ENCODE data around the gene B4GALT3.
"Not testable (repeated sequence)": the region's sequence is repeated elsewhere in the genome, so short reads cannot be mapped to it uniquely, and the experiment has no call there.

Gene B4GALT3

GRCh38 chr1:161177112-161177935 lies at the start of gene B4GALT3:
Gene B4GALT3 (minus strand): TSS chr1:161177507. CDS start chr1:161176060, 1,447 bp downstream.
- peak; percentile 91 for DNase-seq (ENCODE audit: low spot score)
- H3K27me3 Mint-ChIP-seq (ENCODE audit: low read depth): no peaks in the 10 kb centered on the region
- H3K4me1 Mint-ChIP-seq (ENCODE audit: low read depth): peaks cover 45% of the 10 kb centered on the region
- H3K9me3 Mint-ChIP-seq: no peaks in the 10 kb centered on the region
- H3K27ac Mint-ChIP-seq: peak within 1 kb of the TSS; percentile 100
- H3K36me3 Mint-ChIP-seq (ENCODE audit: low read depth): peaks cover 43% of the 10 kb centered on the region
- peak within 1 kb of the TSS; percentile 100 for H3K4me3 Mint-ChIP-seq

- DNase-seq (ENCODE audit: low spot score): no peak
- Mint-ChIP-seq H3K36me3 (ENCODE audit: low read depth) (peaks cover 26% of the 10 kb centered on the region), H3K9me3 (no peaks in the 10 kb centered on the region), H3K27me3 (ENCODE audit: low read depth) (no peaks in the 10 kb centered on the region), H3K4me3 (peak overlapping the region; percentile 99), H3K27ac (peak overlapping the region; percentile 99), H3K4me1 (ENCODE audit: low read depth) (peaks cover 23% of the 10 kb centered on the region)
Observed at GRCh38 chr1:161226759-161227158, 49.5 kb upstream of the B4GALT3 start.

- Mint-ChIP-seq H3K27ac (peak overlapping the region; percentile 99), H3K4me3 (peak overlapping the region; percentile 99), H3K27me3 (ENCODE audit: low read depth) (no peaks in the 10 kb centered on the region), H3K9me3 (no peaks in the 10 kb centered on the region), H3K4me1 (ENCODE audit: low read depth) (peaks cover 23% of the 10 kb centered on the region), H3K36me3 (ENCODE audit: low read depth) (peaks cover 26% of the 10 kb centered on the region)
- no peak for DNase-seq (ENCODE audit: low spot score)
Observed at GRCh38 chr1:161226320-161226711, 49.0 kb upstream of the B4GALT3 start.

- Mint-ChIP-seq H3K27ac (peak within 1 kb of the TSS; percentile 99), H3K4me3 (peak within 1 kb of the TSS; percentile 99), H3K4me1 (ENCODE audit: low read depth) (peaks cover 23% of the 10 kb centered on the region), H3K9me3 (no peaks in the 10 kb centered on the region), H3K27me3 (ENCODE audit: low read depth) (no peaks in the 10 kb centered on the region), H3K36me3 (ENCODE audit: low read depth) (peaks cover 26% of the 10 kb centered on the region)
- DNase-seq (ENCODE audit: low spot score): peak; percentile 90
Observed at GRCh38 chr1:161225534-161226319, 48.4 kb upstream of the B4GALT3 start, which contains the start of gene TOMM40L. Gene TOMM40L (plus strand): TSS chr1:161226060. CDS start chr1:161226490, 430 bp downstream.

DNA sequence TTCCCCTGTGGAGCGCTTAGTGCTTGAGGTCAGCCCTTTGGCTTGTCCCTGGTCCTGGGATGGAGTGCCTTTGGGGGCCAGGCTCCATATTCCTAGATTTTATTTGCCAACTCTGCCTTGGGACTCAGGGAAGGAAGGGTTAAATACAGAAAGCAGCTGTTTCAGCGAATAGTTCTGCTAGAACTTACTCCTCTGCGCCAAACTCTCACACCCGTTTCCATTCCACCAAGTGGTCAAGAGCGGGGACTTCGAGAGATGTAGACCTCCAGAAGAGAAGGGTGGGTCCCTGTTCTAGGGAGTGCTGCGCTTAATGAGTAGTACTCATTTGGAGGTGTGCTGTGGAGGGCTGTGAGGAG lies 47.8 kb upstream of the B4GALT3 start:
- H3K27me3 Mint-ChIP-seq (ENCODE audit: low read depth): no peaks in the 10 kb centered on the region
- H3K4me3 Mint-ChIP-seq: peak overlapping the region; percentile 22
- no peak for DNase-seq (ENCODE audit: low spot score)
- peak overlapping the region; percentile 99 for H3K27ac Mint-ChIP-seq
- H3K9me3 Mint-ChIP-seq: no peaks in the 10 kb centered on the region
- peaks cover 23% of the 10 kb centered on the region for H3K4me1 Mint-ChIP-seq (ENCODE audit: low read depth)
- peaks cover 23% of the 10 kb centered on the region for H3K36me3 Mint-ChIP-seq (ENCODE audit: low read depth)

- Mint-ChIP-seq H3K36me3 (ENCODE audit: low read depth) (peaks cover 19% of the 10 kb centered on the region), H3K4me1 (ENCODE audit: low read depth) (peaks cover 23% of the 10 kb centered on the region)
- H3K27me3 Mint-ChIP-seq (ENCODE audit: low read depth); DNase-seq (ENCODE audit: low spot score); H3K9me3 Mint-ChIP-seq; H3K4me3 Mint-ChIP-seq; H3K27ac Mint-ChIP-seq: not testable (repeated sequence)
Observed at GRCh38 chr1:161224695-161225087, 47.4 kb upstream of the B4GALT3 start.

DNA sequence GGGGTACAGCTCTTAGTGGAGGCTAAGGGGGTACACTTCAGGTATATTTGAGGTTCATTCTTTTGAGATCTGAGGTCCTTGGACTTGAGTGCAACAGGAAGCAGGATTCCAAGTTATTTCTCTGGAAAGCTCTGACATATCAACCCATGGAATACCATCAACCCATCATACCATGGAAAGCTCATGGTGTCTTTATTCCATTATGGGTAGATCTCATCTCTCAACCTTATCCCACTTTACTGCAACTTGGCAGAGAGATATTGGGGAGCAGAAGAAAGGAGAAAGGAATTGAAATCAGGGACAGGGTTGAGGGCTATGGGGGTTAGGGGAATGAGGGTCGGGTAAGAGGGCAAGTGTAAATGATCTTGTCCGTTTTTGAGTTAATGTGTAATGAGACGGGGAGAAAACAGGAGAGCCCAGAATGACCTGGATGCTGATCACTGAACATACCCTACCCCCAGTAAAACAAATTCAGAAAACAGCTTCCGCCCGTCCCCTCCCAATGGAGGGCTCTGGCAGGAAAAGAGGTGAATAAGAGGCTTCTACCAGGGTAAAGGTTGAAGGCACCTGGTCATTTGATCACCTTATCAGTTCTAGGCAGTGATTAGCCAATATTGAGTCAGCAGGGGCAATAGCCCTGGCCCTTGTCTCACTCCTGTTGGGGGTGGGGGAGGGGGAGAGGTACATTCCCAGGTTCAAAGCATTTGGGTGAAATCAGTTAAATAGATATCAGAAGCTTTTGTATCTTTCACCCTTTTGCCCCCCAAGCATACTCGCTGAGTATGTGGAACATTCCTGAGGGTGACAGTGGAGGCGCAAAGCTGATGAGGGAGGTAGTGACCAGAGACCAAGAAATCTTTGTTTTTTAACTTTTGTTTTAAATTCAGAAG lies 46.7 kb upstream of the B4GALT3 start:
- Mint-ChIP-seq H3K4me1 (ENCODE audit: low read depth) (peaks cover 23% of the 10 kb centered on the region), H3K9me3 (no peaks in the 10 kb centered on the region), H3K27me3 (ENCODE audit: low read depth) (no peaks in the 10 kb centered on the region), H3K4me3 (no peak overlapping the region), H3K36me3 (ENCODE audit: low read depth) (peaks cover 15% of the 10 kb centered on the region), H3K27ac (no peak overlapping the region)
- no peak for DNase-seq (ENCODE audit: low spot score)

GRCh38 chr1:161222175-161223019 lies 45.1 kb upstream of the B4GALT3 start:
- no peak for DNase-seq (ENCODE audit: low spot score)
- H3K36me3 Mint-ChIP-seq (ENCODE audit: low read depth): peaks cover 1% of the 10 kb centered on the region
- no peaks in the 10 kb centered on the region for H3K9me3 Mint-ChIP-seq
- no peak overlapping the region for H3K4me3 Mint-ChIP-seq
- H3K27me3 Mint-ChIP-seq (ENCODE audit: low read depth): no peaks in the 10 kb centered on the region
- no peak overlapping the region for H3K27ac Mint-ChIP-seq
- H3K4me1 Mint-ChIP-seq (ENCODE audit: low read depth): peaks cover 29% of the 10 kb centered on the region

DNA sequence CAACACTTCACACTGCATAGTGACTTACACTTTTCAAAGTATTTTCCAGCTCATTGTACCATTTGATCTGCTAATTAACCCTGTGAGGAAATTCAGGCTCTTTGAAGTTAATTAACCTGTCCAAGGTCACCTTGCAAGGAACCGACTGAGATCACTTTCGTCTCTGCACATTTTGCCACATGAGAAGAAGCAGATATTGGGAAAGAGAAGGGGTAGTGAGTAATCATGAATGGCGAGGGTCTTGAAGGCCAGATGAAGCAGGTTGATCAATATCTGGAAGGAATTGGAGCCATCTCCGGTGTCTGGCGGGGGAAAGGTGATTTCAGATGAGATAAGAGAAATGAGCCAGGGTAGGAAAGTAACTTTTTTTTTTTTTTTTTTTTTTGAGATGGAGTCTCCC lies 42.7 kb upstream of the B4GALT3 start:
- no peak for DNase-seq (ENCODE audit: low spot score)
- peaks cover 26% of the 10 kb centered on the region for H3K4me1 Mint-ChIP-seq (ENCODE audit: low read depth)
- peaks cover 3% of the 10 kb centered on the region for H3K36me3 Mint-ChIP-seq (ENCODE audit: low read depth)
- H3K4me3 Mint-ChIP-seq: no peak overlapping the region
- H3K9me3 Mint-ChIP-seq: no peaks in the 10 kb centered on the region
- H3K27ac Mint-ChIP-seq: no peak overlapping the region
- no peaks in the 10 kb centered on the region for H3K27me3 Mint-ChIP-seq (ENCODE audit: low read depth)

DNA sequence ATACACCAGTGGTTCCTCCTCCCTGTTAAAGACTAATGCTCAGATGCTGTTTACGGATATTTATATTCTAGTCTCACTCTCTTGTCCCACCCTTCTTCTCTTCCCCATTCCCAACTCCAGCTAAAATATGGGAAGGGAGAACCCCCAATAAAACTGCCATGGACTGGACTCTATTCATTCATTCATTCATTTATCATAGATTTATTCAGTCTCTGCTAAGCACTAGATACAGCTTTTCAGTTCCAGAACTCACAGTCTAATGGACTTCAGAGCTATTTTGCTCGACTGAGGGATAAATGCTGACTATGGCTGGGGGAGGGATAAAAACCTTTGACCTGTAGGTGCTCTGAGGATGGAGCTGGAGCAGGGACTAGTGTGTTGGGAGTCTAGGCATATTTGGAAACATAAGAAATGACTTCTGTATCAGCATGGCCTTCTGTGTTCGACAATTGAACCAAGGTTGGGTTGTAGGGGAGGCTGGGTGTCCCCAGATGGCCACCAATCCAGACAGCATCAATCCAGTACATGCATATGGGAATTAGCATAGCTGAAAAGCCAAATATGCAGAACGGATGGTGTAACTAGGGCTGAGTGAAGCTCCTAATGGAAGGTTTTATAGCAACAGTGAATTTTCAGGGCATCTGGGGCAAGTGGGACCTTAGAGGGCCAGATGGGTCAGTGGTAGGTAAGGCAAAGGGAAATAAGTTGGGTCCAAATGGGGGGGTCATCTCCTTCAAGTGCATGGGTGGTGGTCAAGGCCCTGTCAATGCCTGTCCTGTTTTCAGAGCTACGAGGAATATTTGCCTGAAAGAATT lies 42.0 kb upstream of the B4GALT3 start:
- no peak overlapping the region for H3K27ac Mint-ChIP-seq
- H3K9me3 Mint-ChIP-seq: no peaks in the 10 kb centered on the region

GRCh38 chr1:161218301-161219077 lies 41.2 kb upstream of the B4GALT3 start:
- DNase-seq (ENCODE audit: low spot score): no peak
- Mint-ChIP-seq H3K36me3 (ENCODE audit: low read depth) (peaks cover 16% of the 10 kb centered on the region), H3K4me1 (ENCODE audit: low read depth) (peaks cover 29% of the 10 kb centered on the region), H3K4me3 (no peak overlapping the region), H3K27ac (peak overlapping the region; percentile 39), H3K27me3 (ENCODE audit: low read depth) (no peaks in the 10 kb centered on the region), H3K9me3 (no peaks in the 10 kb centered on the region)

More for the DNA sequence above, 42.0 kb upstream of the B4GALT3 start:
- H3K27me3 Mint-ChIP-seq (ENCODE audit: low read depth): no peaks in the 10 kb centered on the region
- H3K4me1 Mint-ChIP-seq (ENCODE audit: low read depth): peaks cover 29% of the 10 kb centered on the region
- H3K36me3 Mint-ChIP-seq (ENCODE audit: low read depth): peaks cover 8% of the 10 kb centered on the region
- no peak overlapping the region for H3K4me3 Mint-ChIP-seq
- DNase-seq (ENCODE audit: low spot score): no peak

DNA sequence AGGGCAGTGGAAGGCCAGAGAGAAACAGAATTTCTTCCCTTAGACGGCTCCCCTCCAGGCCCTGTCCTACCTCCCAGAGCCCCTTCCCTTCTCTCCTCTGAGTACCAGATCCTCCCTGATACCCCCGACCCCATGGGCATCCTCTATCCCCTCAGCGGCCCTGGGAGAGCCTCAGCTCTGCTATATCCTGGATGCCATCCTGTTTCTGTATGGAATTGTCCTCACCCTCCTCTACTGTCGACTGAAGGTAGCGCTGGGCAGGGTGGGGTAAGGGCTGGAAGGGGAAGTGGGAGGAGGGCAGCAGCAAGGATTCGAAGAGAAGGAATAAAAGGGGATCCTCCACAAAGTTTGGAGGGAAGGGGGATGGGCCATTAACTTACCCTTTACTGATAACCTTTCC lies 40.5 kb upstream of the B4GALT3 start:
- Mint-ChIP-seq H3K4me3 (no peak overlapping the region), H3K4me1 (ENCODE audit: low read depth) (peaks cover 29% of the 10 kb centered on the region), H3K27me3 (ENCODE audit: low read depth) (no peaks in the 10 kb centered on the region), H3K27ac (no peak overlapping the region), H3K9me3 (no peaks in the 10 kb centered on the region), H3K36me3 (ENCODE audit: low read depth) (peaks cover 22% of the 10 kb centered on the region)
- DNase-seq (ENCODE audit: low spot score): no peak
